GM21526 (cell line): ENCODE results near the gene RTP2.
A peak's percentile ranks its signal among the peaks of the same experiment; 100 is the strongest.
"Not testable (repeated sequence)": the region's sequence is repeated elsewhere in the genome, so short reads cannot be mapped to it uniquely, and the experiment has no call there.

Experiments used
- ATAC-seq: cut with Tn5 transposase; IDR thresholded peaks from one replicate; pipeline ENCODE4 v1.9.1; 2021; ENCODE audit warnings: moderate library complexity; ENCODE audit not compliant: unreplicated experiment, low FRiP score

Gene RTP2

DNA sequence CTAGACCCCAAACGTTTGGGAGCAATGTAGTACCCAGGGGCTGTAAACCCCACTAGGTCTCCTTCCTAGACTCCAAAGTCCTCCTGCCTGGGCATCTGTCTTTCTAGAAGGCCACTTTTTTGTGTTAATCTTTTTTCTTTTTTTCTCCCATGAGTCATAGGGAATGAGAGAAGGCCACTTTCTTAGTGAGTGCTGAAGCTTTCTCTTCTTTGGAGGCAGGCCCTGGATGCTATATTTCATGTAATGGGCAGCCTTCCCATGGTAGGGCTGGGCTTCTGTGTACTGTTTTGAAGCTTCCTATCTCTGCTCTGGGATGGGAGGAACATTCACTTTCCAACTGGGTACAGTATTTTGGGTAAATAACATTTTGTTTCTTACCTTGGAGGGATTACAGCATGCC lies 15.2 kb upstream of the RTP2 start:
- ATAC-seq = no peak

- peak; percentile 83 for ATAC-seq
Observed at GRCh38 chr3:187714404-187714979, 12.1 kb upstream of the RTP2 start.

GRCh38 chr3:187713504-187713903 lies 11.1 kb upstream of the RTP2 start:
- no peak for ATAC-seq

- no peak for ATAC-seq
Observed at GRCh38 chr3:187709155-187709554, 6.8 kb upstream of the RTP2 start.

DNA sequence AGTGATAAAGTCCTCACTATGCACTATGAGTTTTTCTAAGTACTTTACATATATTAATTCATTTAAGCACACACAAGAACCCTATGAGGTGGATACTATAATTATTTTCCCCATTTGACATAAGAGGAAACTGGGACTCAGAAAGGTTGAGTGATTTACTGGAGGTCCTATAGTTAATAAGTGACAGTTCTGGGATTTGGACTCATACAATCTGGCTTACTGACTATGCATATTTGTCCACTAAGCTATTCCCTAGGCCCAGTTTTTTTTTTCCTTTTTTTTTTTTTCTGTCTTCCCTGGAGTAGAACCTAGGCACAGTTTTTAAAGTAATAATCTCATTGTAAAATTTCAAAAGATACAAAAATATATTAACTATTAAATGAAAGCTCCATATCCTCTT lies 6.3 kb upstream of the RTP2 start:
- no peak for ATAC-seq

GRCh38 chr3:187706971-187707370 lies 4.6 kb upstream of the RTP2 start:
- no peak for ATAC-seq

- ATAC-seq = no peak
Observed at GRCh38 chr3:187705164-187705563, 2.8 kb upstream of the RTP2 start.

- no peak for ATAC-seq
Observed at GRCh38 chr3:187700249-187700648, 2.1 kb downstream of the RTP2 start.

- ATAC-seq = no peak
Observed at GRCh38 chr3:187698499-187699399, 3.6 kb downstream of the RTP2 start.

DNA sequence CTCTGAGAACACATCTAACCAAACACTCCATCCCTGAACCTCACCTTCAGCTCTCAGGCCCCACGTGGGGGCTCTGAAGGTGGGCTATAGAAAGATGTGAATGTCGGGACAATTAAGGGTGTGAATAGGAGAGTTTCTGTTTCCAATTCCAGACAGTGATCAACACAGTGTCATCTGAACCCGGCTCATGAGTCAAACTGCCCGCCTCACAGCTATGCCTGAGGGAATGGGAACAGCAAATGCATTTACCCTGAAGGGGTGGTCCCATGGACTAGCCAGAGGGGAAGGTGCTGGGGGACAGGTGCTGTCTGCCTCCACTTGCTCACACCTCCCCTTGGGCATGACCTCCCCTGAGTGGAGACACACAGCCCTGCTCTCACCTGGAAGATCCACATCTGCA lies 6.3 kb downstream of the RTP2 start:
- no peak for ATAC-seq

- ATAC-seq = no peak
Observed at GRCh38 chr3:187695449-187695848, 6.9 kb downstream of the RTP2 start.

- no peak for ATAC-seq
Observed at GRCh38 chr3:187694801-187695200, 7.6 kb downstream of the RTP2 start.

DNA sequence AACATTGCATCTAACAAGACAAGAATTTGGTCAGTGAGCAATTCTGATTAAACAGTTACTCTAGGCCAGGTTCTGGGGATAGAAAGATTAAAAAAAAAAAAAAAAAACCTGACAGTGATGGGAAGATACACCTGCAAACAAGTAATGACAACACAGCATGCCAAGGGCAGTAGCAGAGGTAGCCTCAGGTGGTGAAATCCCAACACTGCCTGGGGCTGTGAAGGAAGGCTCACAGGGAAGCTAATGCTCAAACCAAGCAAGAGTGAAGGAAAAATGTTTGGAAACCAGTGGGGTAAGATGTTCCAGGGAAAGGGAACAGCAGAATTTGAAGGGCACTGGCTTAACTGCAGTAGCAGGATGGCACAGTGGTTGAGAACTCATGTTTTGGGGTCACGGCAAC lies 8.9 kb downstream of the RTP2 start:
- no peak for ATAC-seq

- ATAC-seq = no peak
Observed at GRCh38 chr3:187689984-187690383, 12.4 kb downstream of the RTP2 start.

DNA sequence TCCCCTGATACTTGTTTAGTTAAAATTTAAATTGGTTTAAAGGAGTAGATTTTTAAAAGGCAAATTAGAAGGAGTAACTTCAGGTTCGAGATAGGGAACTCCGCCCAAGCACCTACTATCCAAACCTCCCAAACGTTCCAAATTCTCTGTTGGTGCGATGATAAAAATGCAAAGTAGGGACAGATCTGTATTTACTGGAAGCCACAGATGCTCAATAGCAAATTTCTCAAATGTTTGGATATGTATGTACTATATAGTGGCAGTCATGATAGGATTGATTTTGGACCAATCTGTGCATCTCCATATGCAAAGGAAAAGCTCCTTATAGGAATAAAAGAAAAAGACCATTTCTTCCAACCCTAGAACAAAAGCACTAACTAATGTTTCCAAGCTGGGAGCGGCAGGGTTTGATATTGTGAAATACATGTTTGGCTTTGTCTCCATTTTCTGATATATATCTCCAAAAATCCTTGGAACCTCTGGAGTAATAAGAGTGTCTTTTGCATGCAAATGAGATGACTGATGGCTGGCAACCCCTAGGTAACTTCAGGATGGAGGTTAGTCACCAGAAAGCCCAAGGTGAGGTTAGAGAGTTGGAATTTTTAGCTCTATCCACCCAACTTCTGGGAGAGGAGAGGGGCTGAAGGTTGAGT lies 15.6 kb downstream of the RTP2 start:
- no peak for ATAC-seq

DNA sequence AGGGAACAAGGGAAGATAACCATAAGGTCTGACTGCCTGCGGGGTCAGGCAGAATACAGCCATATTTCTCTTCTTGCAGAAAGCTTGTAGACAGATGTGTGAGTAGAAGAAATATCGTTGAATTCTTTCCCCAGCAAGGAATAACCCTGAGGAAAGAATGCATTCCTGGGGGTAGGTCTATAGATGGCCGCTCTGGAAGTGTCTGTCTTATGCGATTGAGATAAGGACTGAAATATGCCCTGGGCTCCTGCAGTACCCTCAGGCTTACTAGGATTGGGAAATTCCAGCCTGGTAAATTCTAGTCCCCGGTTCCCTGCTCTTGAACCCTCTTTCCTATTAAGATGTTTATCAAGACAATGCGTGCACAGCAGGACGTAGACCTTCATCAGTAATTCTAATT lies 16.4 kb downstream of the RTP2 start:
- ATAC-seq = no peak

DNA sequence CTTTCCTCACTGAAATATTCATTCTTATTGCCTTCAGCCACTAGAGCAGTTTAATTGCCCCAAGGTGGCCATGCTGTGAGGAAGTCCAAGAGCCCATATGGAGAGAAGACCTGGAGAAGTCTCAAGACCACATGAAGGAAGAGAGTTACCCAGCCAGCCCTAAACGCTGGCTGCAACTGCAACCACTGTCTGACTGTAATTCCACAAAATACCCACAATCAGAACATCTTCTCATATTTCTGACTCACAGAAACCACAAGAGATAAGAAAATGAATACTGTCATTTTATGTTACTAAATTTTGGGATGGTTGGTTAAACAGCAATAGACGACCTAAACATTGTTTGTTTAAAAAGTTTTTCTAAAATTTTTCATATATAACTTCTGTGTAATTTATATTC lies 17.5 kb downstream of the RTP2 start:
- ATAC-seq = no peak

GRCh38 chr3:187684444-187684843 lies 17.9 kb downstream of the RTP2 start:
- no peak for ATAC-seq

DNA sequence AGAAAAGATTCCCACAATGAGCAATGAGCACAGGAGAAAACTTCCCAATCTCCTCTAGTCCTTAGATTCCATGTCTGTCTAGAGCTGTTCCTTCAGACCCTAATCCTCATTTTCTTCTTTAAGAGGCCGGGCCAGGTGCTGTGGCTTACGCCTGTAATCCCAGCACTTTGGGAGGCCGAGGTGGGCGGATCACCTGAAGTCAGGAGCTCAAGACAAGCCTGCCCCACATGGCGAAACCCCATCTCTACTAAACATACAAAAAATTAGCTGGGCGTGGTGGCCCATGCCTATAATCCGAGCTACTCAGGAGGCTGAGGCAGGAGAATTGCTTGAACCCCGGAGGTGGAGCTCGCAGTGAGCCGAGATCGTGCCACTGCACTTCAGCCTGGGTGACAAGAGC lies 20.6 kb downstream of the RTP2 start:
- ATAC-seq = not testable (repeated sequence)

DNA sequence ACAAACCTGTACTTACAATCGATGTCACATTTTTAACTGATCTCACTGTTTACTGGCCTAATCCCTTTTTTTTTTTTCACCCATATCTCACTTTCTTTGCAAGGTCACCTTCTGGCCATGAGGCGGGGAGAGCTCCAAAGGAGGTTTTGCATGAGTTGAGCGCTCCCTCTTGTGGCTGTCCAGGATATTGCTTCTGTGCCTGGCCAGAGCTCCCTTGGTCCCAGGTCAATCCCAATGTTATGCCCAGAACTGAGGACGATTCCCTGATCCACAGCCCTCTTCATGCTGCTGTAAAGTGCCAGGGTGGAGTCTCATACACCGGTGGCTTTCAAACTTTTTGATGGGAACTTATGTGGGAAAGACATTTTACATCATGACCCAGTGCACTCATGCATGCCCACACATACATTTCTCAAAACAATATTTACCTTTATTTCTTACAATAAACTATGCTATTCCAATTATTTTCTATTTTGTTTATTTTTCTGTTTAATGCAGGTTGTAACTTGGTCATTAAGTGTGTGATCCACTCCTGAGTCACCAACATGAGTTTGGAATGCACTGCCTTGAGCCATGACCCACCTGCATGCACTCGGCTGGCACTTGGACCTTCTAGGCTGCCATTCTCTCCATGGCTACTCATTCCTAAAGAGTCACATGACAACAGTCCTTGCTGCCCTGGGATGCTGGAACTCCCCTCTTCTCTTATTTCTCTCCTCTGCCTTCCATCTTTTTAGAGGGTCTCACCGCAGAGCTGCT lies 22.5 kb downstream of the RTP2 start:
- ATAC-seq = no peak

DNA sequence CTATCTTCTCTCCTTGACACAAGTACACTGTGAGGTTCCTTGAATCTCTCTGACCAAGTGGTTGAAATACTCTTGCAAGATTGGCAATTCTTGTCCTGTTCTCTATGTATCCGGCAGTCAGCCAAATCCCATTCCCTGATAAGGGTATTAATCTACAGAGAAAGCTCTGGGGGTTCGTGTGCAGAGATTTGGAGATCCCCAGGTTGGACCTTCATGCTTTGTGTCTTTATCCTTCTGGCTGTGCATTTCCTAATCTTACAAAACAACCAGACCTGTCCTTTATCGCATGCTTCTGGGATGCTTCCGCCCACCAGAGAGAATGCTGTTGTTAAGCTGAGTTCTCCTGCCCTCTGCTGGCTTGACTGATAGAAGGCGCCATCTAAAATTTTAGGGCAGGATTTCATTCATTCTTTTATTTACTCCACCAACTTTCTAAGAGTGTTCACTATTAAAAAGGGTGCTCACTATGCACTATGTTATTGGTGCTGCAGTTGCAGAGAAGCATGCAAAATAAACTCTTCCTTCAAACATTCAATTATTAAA lies 23.6 kb downstream of the RTP2 start:
- ATAC-seq = no peak
